ENCODE results near the gene TTC9B.
"Not testable (repeated sequence)": the region's sequence is repeated elsewhere in the genome, so short reads cannot be mapped to it uniquely, and the experiment has no call there.

TTC9B gene

GRCh38 chr19:40191836-40192646 is 26.1 kb downstream of the TTC9B start:
- in situ Hi-C loops (cut with HindIII; ENCODE audit: low pct_ligation_motif_present, low pct_unique_long_range_greater_than_20kb, low sequenced_read_pairs): no loop called here
- peak; percentile 45 for DNase-seq

- DNase-seq: peak; percentile 70
- in situ Hi-C loops (cut with HindIII; ENCODE audit: low pct_ligation_motif_present, low pct_unique_long_range_greater_than_20kb, low sequenced_read_pairs): no loop called here
These were observed 27.0 kb downstream of the TTC9B start, which contains the start of gene MAP3K10 for GRCh38 chr19:40190891-40191835. MAP3K10 (plus strand) TSS chr19:40191426; CDS start chr19:40192032, 606 bp downstream.

- no peak for DNase-seq
- in situ Hi-C loops (cut with HindIII; ENCODE audit: low pct_ligation_motif_present, low pct_unique_long_range_greater_than_20kb, low sequenced_read_pairs): no loop called here
These were observed 33.9 kb downstream of the TTC9B start for GRCh38 chr19:40184273-40184672.

GRCh38 chr19:40178756-40179155 is 39.4 kb downstream of the TTC9B start:
- DNase-seq: no peak
- in situ Hi-C loops (cut with HindIII; ENCODE audit: low pct_ligation_motif_present, low pct_unique_long_range_greater_than_20kb, low sequenced_read_pairs): no loop called here

GRCh38 chr19:40177286-40178070 is 40.7 kb downstream of the TTC9B start:
- in situ Hi-C loops (cut with HindIII; ENCODE audit: low pct_ligation_motif_present, low pct_unique_long_range_greater_than_20kb, low sequenced_read_pairs): no loop called here
- DNase-seq: no peak

GRCh38 chr19:40175820-40176219 is 42.4 kb downstream of the TTC9B start:
- in situ Hi-C loops (cut with HindIII; ENCODE audit: low pct_ligation_motif_present, low pct_unique_long_range_greater_than_20kb, low sequenced_read_pairs): no loop called here
- DNase-seq: no peak

GRCh38 chr19:40174092-40174491 is 44.1 kb downstream of the TTC9B start:
- in situ Hi-C loops (cut with HindIII; ENCODE audit: low pct_ligation_motif_present, low pct_unique_long_range_greater_than_20kb, low sequenced_read_pairs): no loop called here
- DNase-seq: no peak

GRCh38 chr19:40171293-40171692 is 46.9 kb downstream of the TTC9B start:
- in situ Hi-C loops (cut with HindIII; ENCODE audit: low pct_ligation_motif_present, low pct_unique_long_range_greater_than_20kb, low sequenced_read_pairs): not testable (repeated sequence)

GRCh38 chr19:40170303-40170989 is 47.7 kb downstream of the TTC9B start:
- in situ Hi-C loops (cut with HindIII; ENCODE audit: low pct_ligation_motif_present, low pct_unique_long_range_greater_than_20kb, low sequenced_read_pairs); DNase-seq: not testable (repeated sequence)

More at GRCh38 chr19:40171293-40171692, 46.9 kb downstream of the TTC9B start:
- DNase-seq: not testable (repeated sequence)

GRCh38 chr19:40169482-40170302 is 48.5 kb downstream of the TTC9B start:
- DNase-seq; in situ Hi-C loops (cut with HindIII; ENCODE audit: low pct_ligation_motif_present, low pct_unique_long_range_greater_than_20kb, low sequenced_read_pairs): not testable (repeated sequence)

Measured in ACHN (cell line).